ENCODE measurements around the gene USP5. TPM values are rescaled to one million over a fixed set of nuclear protein-coding genes. Genes with fewer than 3 reads are reported as not detected.

The USP5 gene
- total RNA-seq, 1 experiment from 2014 or later = 175 TPM

GRCh38 chr12:6824901-6825381, 27.0 kb upstream of the USP5 start:
- no peak for ATAC-seq
- peaks cover 0 to under 1% of the 10 kb centered on the region in 2 experiments; a peak in 1 of 4 replicates for H3K36me3 ChIP-seq (ENCODE audit: control insufficient read depth in 1 of 2, insufficient read depth in 2 of 2, low read length in 2 of 2)
- no peak overlapping the region for H3K27ac ChIP-seq (ENCODE audit: low read depth, low read length)
- H3K27me3 ChIP-seq (ENCODE audit: insufficient read depth, low read length) = peaks cover 6% of the 10 kb centered on the region; the same call in 1 of the 2 replicates
- no peak overlapping the region for H3K9ac ChIP-seq (ENCODE audit: low read length)
- POLR2A ChIA-PET = no interaction called here
- no peak overlapping the region for H3K4me2 ChIP-seq (ENCODE audit: low read length)
- H3K9me2 ChIP-seq (ENCODE audit: insufficient read depth) = no peaks in the 10 kb centered on the region
- DNase-seq (ENCODE audit: low read depth, low spot score) = no peak
- H2AFZ ChIP-seq (ENCODE audit: low read depth, low read length, poor library complexity, severe bottlenecking) = no peak overlapping the region
- intact Hi-C loops (cut with micrococcal nuclease) = loop anchor here (1.0 kb wide), 2 partner anchors 72 to 90 kb away; partner anchors contain the start of gene MLF2
- peaks cover 27% of the 10 kb centered on the region for H3K79me2 ChIP-seq (ENCODE audit: insufficient read depth, low read length)
- H4K20me1 ChIP-seq (ENCODE audit: insufficient read depth) = no peaks in the 10 kb centered on the region
- H3K9me3 ChIP-seq (ENCODE audit: control insufficient read depth in 1 of 2, insufficient read depth in 1 of 2, low read depth in 1 of 2, low read length in 2 of 2) = no peaks in the 10 kb centered on the region
- no TSS peak for BruUV-seq (replicated peaks)
- CTCF ChIA-PET = interaction anchor here (0.6 to 2.8 kb wide), 4 partner anchors 27 to 254 kb away, joined by 3 to 10 read pairs (median 4); partner anchors contain the start of genes MLF2 and USP5
- no peak for TF ChIP-seq YY1 (IDR thresholded peaks at IDR 0.05; ENCODE audit: extremely low read depth, insufficient replicate concordance, low read depth, low read length)
- no peak for TF ChIP-seq ELF1 (IDR thresholded peaks at IDR 0.05; ENCODE audit: borderline replicate concordance, low read depth)
- TF ChIP-seq SRF (IDR thresholded peaks at IDR 0.05; ENCODE audit: low read depth) = no peak
- no peak for TF ChIP-seq SIN3A (IDR thresholded peaks at IDR 0.05; ENCODE audit: low read depth)
- no peak for TF ChIP-seq SP1 (IDR thresholded peaks at IDR 0.05; ENCODE audit: low read depth)
- no peak for TF ChIP-seq CTCF (IDR thresholded peaks at IDR 0.05 in 2 of 3, conservative IDR thresholded peaks at IDR 0.05 in 1 of 3; ENCODE audit: borderline replicate concordance in 1 of 3, insufficient read depth in 1 of 3, low read depth in 2 of 3, low read length in 2 of 3)
- TF ChIP-seq POLR2AphosphoS5 (IDR thresholded peaks at IDR 0.05; ENCODE audit: low read depth, low read length) = no peak
- no peak for TF ChIP-seq EZH2 (IDR thresholded peaks at IDR 0.05)
- no peak for TF ChIP-seq ZFX (IDR thresholded peaks at IDR 0.05)
- H3K4me1 ChIP-seq (ENCODE audit: control insufficient read depth in 1 of 2, insufficient read depth in 2 of 2, low read length in 2 of 2) = peaks cover 22 to 52% of the 10 kb centered on the region in 2 experiments
- no peak overlapping the region for H3K4me3 ChIP-seq (replicated peaks in 1 of 2; ENCODE audit: low read depth in 1 of 2, low read length in 2 of 2)
- RAD21 ChIA-PET (ENCODE audit: low non-redundant PET in 1 of 2, low total read pairs in 2 of 2, uncharacterized antibody in 2 of 2, unreplicated experiment in 2 of 2) = no interaction called here
